WERI-Rb-1 (cell line): ENCODE measurements around the gene ICA1L.

Source experiments
- DNase-seq: peaks from one replicate; pipeline ENCODE4 v3.0.0-alpha.2; 2020
- H3K27ac ChIP-seq: fragments of 250-450 bp; sonication (Bioruptor Pico); 2 replicates; pipeline ENCODE4 v1.5.1; 2020; ENCODE audit warnings: mild to moderate bottlenecking, moderate library complexity
- H3K27me3 ChIP-seq: fragments of 250-450 bp; sonication (Bioruptor Pico); 2 replicates; pipeline ENCODE4 v1.5.1; 2021; ENCODE audit warnings: mild to moderate bottlenecking, low read depth, moderate library complexity; ENCODE audit not compliant: insufficient read depth, severe bottlenecking
- H3K36me3 ChIP-seq: fragments of 250-450 bp; sonication (Bioruptor Pico); 2 replicates; pipeline ENCODE4 v1.5.1; 2020; ENCODE audit warnings: mild to moderate bottlenecking, moderate library complexity
- H3K4me3 ChIP-seq: 2 replicates; pipeline ENCODE4 v1.5.1; 2011; ENCODE audit warnings: low read depth, mild to moderate bottlenecking, control low read depth, low read length
- H3K9me3 ChIP-seq: fragments of 250-450 bp; sonication (Bioruptor Pico); 2 replicates; pipeline ENCODE4 v1.5.1; 2021; ENCODE audit warnings: mild to moderate bottlenecking, moderate library complexity; ENCODE audit not compliant: severe bottlenecking
- CTCF ChIP-seq: IDR thresholded peaks from 2 replicates; pipeline ENCODE4 v1.5.1; 2011; ENCODE audit warnings: low read depth, mild to moderate bottlenecking, control low read depth, inconsistent platforms, low read length

The ICA1L gene

DNA sequence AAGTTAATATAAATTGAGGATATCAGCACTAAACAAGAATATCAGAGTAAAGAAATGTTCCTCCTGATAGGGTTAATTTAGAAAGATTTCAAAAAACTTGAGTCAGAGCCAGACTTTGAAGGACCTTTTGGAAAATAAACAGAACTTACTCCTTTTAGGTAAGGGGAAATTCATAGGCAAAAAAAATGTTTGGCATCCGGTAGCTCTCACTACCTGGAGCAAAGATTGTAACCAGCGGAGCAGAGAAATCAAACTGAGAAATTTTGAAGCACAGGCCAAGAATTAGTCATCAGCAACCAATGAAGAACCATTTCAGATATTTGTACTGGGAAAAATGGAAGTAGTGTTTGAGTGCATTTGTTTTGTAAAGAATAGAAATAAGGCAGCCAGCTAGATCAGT, 113.0 kb downstream of the ICA1L start:
- no peaks in the 10 kb centered on the region for H3K9me3 ChIP-seq
- no peaks in the 10 kb centered on the region for H3K27me3 ChIP-seq
- no peak overlapping the region for H3K4me3 ChIP-seq
- DNase-seq, result no peak
- H3K36me3 ChIP-seq, result peaks cover 29% of the 10 kb centered on the region
- no peak overlapping the region for H3K27ac ChIP-seq
- TF ChIP-seq CTCF, result no peak

DNA sequence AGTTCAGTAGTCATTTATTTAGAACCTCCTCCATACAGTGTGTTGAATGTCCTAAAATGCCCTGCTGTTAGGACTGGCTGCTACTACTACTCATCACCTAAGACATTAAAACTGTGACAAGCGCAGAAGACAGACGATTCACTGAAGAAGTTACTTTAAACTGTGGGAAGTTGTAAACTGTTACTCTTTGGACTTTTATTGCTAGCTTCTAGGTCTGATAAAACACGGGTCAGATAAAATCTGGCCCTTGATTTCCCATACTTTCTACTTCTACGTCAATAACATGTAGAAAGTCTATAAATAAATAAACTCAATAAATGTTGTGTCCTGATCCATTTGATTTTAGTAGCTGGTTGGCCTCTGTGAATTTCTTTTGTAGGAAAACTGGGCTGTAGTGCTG, 113.4 kb downstream of the ICA1L start:
- H3K4me3 ChIP-seq, result no peak overlapping the region
- H3K9me3 ChIP-seq, result no peaks in the 10 kb centered on the region
- no peak for TF ChIP-seq CTCF
- no peaks in the 10 kb centered on the region for H3K27me3 ChIP-seq
- no peak for DNase-seq
- H3K27ac ChIP-seq, result no peak overlapping the region
- H3K36me3 ChIP-seq, result peaks cover 29% of the 10 kb centered on the region

DNA sequence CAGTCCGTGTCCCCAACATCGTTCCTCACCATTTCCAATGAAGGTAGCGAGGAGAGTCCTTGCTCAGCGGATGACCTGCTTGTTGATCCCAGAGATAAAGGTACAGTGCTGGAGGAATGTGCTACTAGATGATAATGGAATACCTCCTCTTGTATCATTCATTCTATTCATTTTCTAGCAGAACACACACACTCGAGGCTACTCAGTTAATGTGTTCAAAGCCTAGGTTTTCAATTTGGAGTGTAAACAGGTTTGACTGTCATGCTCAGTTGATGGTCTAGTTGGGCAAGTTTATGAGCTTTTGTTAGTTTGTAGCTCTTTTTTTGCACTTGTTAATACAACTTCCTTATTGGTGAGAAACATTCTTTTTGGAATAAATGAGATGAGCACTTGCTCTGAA, 114.2 kb downstream of the ICA1L start:
- no peak for TF ChIP-seq CTCF
- Histone ChIP-seq H3K27me3 (no peaks in the 10 kb centered on the region), H3K9me3 (no peaks in the 10 kb centered on the region), H3K27ac (no peak overlapping the region), H3K4me3 (no peak overlapping the region), H3K36me3 (peaks cover 29% of the 10 kb centered on the region)
- no peak for DNase-seq

DNA sequence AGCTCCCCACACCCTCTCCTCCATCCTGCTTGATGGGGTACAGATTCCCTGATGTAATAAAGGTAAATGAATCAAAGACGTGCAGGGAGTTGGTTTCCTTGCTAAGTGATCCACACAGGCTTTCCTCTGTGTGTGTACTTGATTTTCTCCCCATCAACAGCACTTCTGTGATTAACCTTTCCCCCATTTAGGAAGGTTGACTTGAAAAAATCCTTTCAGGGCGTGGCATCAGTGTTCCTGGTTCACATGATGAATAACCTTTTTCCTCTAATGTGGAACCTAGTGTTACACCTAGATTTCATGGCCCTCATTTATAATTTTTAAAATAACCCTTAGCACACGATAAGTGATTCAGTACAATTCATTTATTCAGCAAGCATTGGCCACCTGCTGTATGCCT, 115.0 kb downstream of the ICA1L start:
- Histone ChIP-seq H3K27ac (no peak overlapping the region), H3K36me3 (peaks cover 29% of the 10 kb centered on the region), H3K4me3 (no peak overlapping the region), H3K9me3 (no peaks in the 10 kb centered on the region), H3K27me3 (no peaks in the 10 kb centered on the region)
- no peak for DNase-seq
- no peak for TF ChIP-seq CTCF

- no peak overlapping the region for H3K27ac ChIP-seq
- H3K36me3 ChIP-seq, result peaks cover 21% of the 10 kb centered on the region
- no peaks in the 10 kb centered on the region for H3K27me3 ChIP-seq
- no peaks in the 10 kb centered on the region for H3K9me3 ChIP-seq
- no peak for DNase-seq
- H3K4me3 ChIP-seq, result no peak overlapping the region
- TF ChIP-seq CTCF, result no peak
These were observed 116.6 kb downstream of the ICA1L start for GRCh38 chr2:202754936-202755335.

DNA sequence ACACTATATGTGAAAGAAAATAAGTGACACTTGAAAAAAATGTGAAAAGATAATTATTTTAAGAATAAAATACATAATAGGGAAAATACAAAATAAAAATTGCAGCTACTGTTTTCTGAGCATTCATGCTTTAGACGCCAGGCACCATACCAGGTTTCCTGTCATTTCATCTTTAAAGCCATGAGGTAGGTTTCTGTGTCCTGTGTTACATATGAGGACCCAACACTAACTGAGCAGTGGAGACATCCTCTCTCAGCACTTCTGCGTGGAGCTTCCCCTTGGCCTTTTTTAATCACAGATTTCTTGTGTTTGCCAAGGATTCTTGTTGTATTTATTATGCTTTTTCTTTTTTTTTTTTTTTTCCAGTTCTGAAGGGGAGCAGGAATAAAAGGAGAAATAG, 119.5 kb downstream of the ICA1L start:
- H3K9me3 ChIP-seq, result no peaks in the 10 kb centered on the region
- no peak for DNase-seq
- H3K36me3 ChIP-seq, result peaks cover 3% of the 10 kb centered on the region; the same call in 1 of the 2 replicates
- TF ChIP-seq CTCF, result no peak
- no peak overlapping the region for H3K4me3 ChIP-seq
- H3K27me3 ChIP-seq, result no peaks in the 10 kb centered on the region
- no peak overlapping the region for H3K27ac ChIP-seq
